Measurements from ENCODE around the gene REL. TPM values are rescaled to one million over a fixed set of nuclear protein-coding genes. Genes with fewer than 3 reads are reported as not detected.

Gene REL
- total RNA-seq, 2 donors from 2014 or later, result 10.4 to 11.2 TPM

GRCh38 chr2:60882971-60883753 is 1.8 kb downstream of the REL start:
- peak in 2 of 4 donors; percentile 14 to 32 for DNase-seq
- ATAC-seq, result no peak

DNA sequence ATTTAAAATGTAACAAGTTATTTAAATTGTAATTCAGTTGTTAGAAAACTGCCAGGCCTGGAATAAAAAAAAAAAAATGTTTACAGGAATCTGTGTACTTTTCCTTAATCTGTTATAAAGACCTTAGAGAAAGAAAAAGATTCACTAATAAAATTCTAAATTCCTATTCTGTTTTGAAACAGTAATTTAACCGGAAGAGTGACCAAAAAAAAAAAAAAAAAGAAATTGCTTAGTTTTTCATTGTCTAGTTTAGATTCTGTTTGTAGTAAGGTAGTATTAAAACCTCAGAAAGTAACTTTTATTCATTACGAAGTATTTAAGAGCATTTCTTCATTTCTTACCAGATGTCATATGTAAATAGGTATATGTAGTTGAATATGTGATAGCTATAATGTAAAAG is 2.5 kb downstream of the REL start:
- Histone ChIP-seq H3K27me3 (no peaks in the 10 kb centered on the region), H3K36me3 (replicated peaks in 1 of 2; ENCODE audit: insufficient read depth in 1 of 2, low read depth in 2 of 2) (no peaks in the 10 kb centered on the region), H3K9me3 (no peaks in the 10 kb centered on the region), H3K27ac (peak overlapping the region in 3 of 4 donors; percentile 99 to 100 (median 100)), H3K4me1 (peaks cover 32% of the 10 kb centered on the region), H3K4me3 (no peak overlapping the region)
- TF ChIP-seq POLR2A (IDR thresholded peaks at IDR 0.05) (no peak), CTCF (IDR thresholded peaks at IDR 0.05) (no peak)
- WGBS, 2 donors, result 9 to 17% methylated on average over 2 of the region's 2 CpGs
- ATAC-seq (no peak), DNase-seq (no peak)
- intact Hi-C loops (cut with DNase I), result no loop called here

More at GRCh38 chr2:60882971-60883753, 1.8 kb downstream of the REL start:
- Histone ChIP-seq H3K4me1 (peaks cover 32% of the 10 kb centered on the region), H3K27ac (peak overlapping the region; percentile 91 to 100 (median 100)), H3K4me3 (peak overlapping the region in 1 of 2 donors; percentile 74), H3K27me3 (no peaks in the 10 kb centered on the region), H3K9me3 (no peaks in the 10 kb centered on the region), H3K36me3 (replicated peaks in 1 of 2; ENCODE audit: insufficient read depth in 1 of 2, low read depth in 2 of 2) (no peaks in the 10 kb centered on the region)
- 2 to 3% methylated on average over 8 of the region's 8 CpGs for WGBS, 2 donors
- intact Hi-C loops (cut with DNase I), result no loop called here
- TF ChIP-seq POLR2A (IDR thresholded peaks at IDR 0.05), result peak in 1 of 3 donors; percentile 63
- no peak for TF ChIP-seq CTCF (IDR thresholded peaks at IDR 0.05)

DNA sequence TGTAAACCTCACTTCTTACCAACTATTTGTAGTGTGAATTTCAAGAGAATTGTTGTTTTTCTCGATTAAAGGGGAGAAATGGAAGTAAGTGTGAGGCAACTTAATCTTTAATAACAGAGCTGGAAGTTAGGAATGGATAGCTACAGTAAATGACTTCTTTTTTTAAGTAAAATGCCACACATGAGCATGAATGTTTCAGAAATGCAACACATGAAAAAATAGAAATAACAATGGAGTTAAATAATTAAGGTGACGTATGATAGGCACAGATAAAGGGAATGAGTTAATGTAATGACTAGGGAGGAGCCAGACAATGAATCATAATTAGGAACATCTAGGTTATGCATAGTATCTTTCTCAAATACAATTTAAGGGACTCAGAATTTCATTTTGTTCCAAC is 3.4 kb downstream of the REL start:
- H3K27me3 ChIP-seq, result no peaks in the 10 kb centered on the region
- no peaks in the 10 kb centered on the region for H3K36me3 ChIP-seq (replicated peaks in 1 of 2; ENCODE audit: insufficient read depth in 1 of 2, low read depth in 2 of 2)
- DNase-seq (no peak), ATAC-seq (no peak)
- WGBS, 2 donors, result 7 to 14% methylated on average over 2 of the region's 2 CpGs
- H3K4me3 ChIP-seq, result no peak overlapping the region
- intact Hi-C loops (cut with DNase I), result no loop called here
- H3K27ac ChIP-seq, result peak overlapping the region in 3 of 4 donors; percentile 33 to 100 (median 99)
- no peaks in the 10 kb centered on the region for H3K9me3 ChIP-seq
- H3K4me1 ChIP-seq, result peaks cover 32% of the 10 kb centered on the region
- no peak for TF ChIP-seq POLR2A (IDR thresholded peaks at IDR 0.05)
- TF ChIP-seq CTCF (IDR thresholded peaks at IDR 0.05), result no peak

DNA sequence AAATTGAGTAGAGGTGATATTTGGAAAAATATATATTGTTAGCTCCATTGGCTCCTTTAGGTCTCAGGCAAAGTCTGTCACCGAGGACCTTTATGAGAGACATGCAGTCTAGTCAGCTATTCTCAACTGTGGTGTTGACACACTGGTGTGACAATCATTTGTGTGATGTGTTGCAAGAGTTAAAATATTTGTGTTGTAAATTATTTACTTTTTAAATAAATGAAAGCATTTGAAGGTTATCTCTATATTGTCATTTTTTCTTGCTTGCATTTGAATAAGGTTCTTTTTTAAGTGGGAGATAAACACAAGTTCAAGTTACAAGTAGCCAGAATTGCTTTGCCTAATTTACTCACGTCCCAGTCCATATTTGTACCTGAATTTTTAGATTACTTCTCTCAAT is 4.3 kb downstream of the REL start:
- no peak for ATAC-seq
- H3K27me3 ChIP-seq, result no peaks in the 10 kb centered on the region
- H3K9me3 ChIP-seq, result no peaks in the 10 kb centered on the region
- no peak overlapping the region for H3K4me3 ChIP-seq
- H3K4me1 ChIP-seq, result peaks cover 27% of the 10 kb centered on the region
- no peaks in the 10 kb centered on the region for H3K36me3 ChIP-seq (replicated peaks in 1 of 2; ENCODE audit: insufficient read depth in 1 of 2, low read depth in 2 of 2)
- intact Hi-C loops (cut with DNase I), result no loop called here
- DNase-seq, result no peak
- H3K27ac ChIP-seq, result peak overlapping the region in 3 of 4 donors; percentile 28 to 100 (median 99)
- WGBS, 2 donors, result 14 to 16% methylated on average over 2 of the region's 2 CpGs
- no peak for TF ChIP-seq POLR2A (IDR thresholded peaks at IDR 0.05)
- TF ChIP-seq CTCF (IDR thresholded peaks at IDR 0.05), result no peak

- TF ChIP-seq POLR2A (IDR thresholded peaks at IDR 0.05) (no peak), CTCF (IDR thresholded peaks at IDR 0.05) (no peak)
- no peak for DNase-seq
- Histone ChIP-seq H3K9me3 (no peaks in the 10 kb centered on the region), H3K27ac (no peak overlapping the region), H3K36me3 (replicated peaks in 1 of 2; ENCODE audit: insufficient read depth in 1 of 2, low read depth in 2 of 2) (no peaks in the 10 kb centered on the region), H3K4me3 (no peak overlapping the region), H3K27me3 (no peaks in the 10 kb centered on the region), H3K4me1 (peaks cover 27% of the 10 kb centered on the region)
- no peak for ATAC-seq
- 21 to 26% methylated on average over 3 of the region's 3 CpGs for WGBS, 2 donors
- intact Hi-C loops (cut with DNase I), result no loop called here
These were observed 5.6 kb downstream of the REL start for GRCh38 chr2:60886991-60887390.
